Measurements from ENCODE around the gene MYL5. TPM values are rescaled to one million over a fixed set of nuclear protein-coding genes. Genes with fewer than 3 reads are reported as not detected.

MYL5 gene
- total and polyA plus RNA-seq, 2 of the 13 experiments (the other 11 are each of a cell fraction or from before 2014, with no cell fraction given) = 6.5 to 16.0 TPM

GRCh38 chr4:680928-681645 lies 6.7 kb downstream of the MYL5 start (continued):
- no peak for TF ChIP-seq ZNF703 (CRISPR knock-in tag; IDR thresholded peaks at IDR 0.05; ENCODE audit: borderline replicate concordance)
- TF ChIP-seq ARID5B (CRISPR knock-in tag; IDR thresholded peaks at IDR 0.05) = no peak
- TF ChIP-seq ZNF780A (CRISPR knock-in tag; IDR thresholded peaks at IDR 0.05) = no peak
- no peak for TF ChIP-seq TIGD3 (CRISPR knock-in tag; IDR thresholded peaks at IDR 0.05; ENCODE audit: borderline replicate concordance)
- TF ChIP-seq SMARCE1 (IDR thresholded peaks at IDR 0.05; ENCODE audit: borderline replicate concordance) = no peak
- TF ChIP-seq GABPB1 (CRISPR knock-in tag; IDR thresholded peaks at IDR 0.05) = no peak; the same call in 1 of the 2 replicates
- TF ChIP-seq TFDP1 (CRISPR knock-in tag; IDR thresholded peaks at IDR 0.05; ENCODE audit: borderline replicate concordance) = no peak
- no peak for TF ChIP-seq ZNF782 (CRISPR knock-in tag; IDR thresholded peaks at IDR 0.05; ENCODE audit: borderline replicate concordance)
- no peak for TF ChIP-seq FOXK2 (IDR thresholded peaks at IDR 0.05)
- no peak for TF ChIP-seq FOXA3 (CRISPR knock-in tag; IDR thresholded peaks at IDR 0.05)
- no peak for TF ChIP-seq ZNF781 (CRISPR knock-in tag; IDR thresholded peaks at IDR 0.05; ENCODE audit: borderline replicate concordance, not compliant biosample characterization)
- TF ChIP-seq ZFP37 (CRISPR knock-in tag; IDR thresholded peaks at IDR 0.05; ENCODE audit: borderline replicate concordance) = no peak
- TF ChIP-seq KMT2B (CRISPR knock-in tag; IDR thresholded peaks at IDR 0.05) = no peak
- TF ChIP-seq PRDM10 (CRISPR knock-in tag; IDR thresholded peaks at IDR 0.05; ENCODE audit: low read depth) = no peak
- TF ChIP-seq ZNF362 (CRISPR knock-in tag; IDR thresholded peaks at IDR 0.05; ENCODE audit: borderline replicate concordance) = no peak
- TF ChIP-seq KDM2A (CRISPR knock-in tag; IDR thresholded peaks at IDR 0.05; ENCODE audit: borderline replicate concordance, low read depth) = 0 out of 2 replicates have a peak, but pooled peaks have one; percentile 41
- TF ChIP-seq ZNF576 (CRISPR knock-in tag; IDR thresholded peaks at IDR 0.05) = no peak
